Liver (tissue), 9 donors: ENCODE data around the gene SRPK1. TPM values are rescaled to one million over a fixed set of nuclear protein-coding genes. Genes with fewer than 3 reads are reported as not detected.

Source experiments
- DNase-seq: peaks from one replicate; pipeline ENCODE4 v3.0.0-alpha.2; 2017; ENCODE audit warnings: low spot score
- H3K27ac ChIP-seq, 2 donors: one replicate each; pipeline ENCODE4 v1.7.0; 2013; ENCODE audit warnings: inconsistent platforms in 2 of 2, low read length in 2 of 2, control low read depth in 1 of 2, low read depth in 1 of 2, mild to moderate bottlenecking in 1 of 2
- H3K27me3 ChIP-seq, 4 donors: one replicate each; pipeline versions ENCODE4 v1.6.1 to v1.7.0; 2013; ENCODE audit warnings: low read length in 3 of 4, inconsistent platforms in 1 of 4, mild to moderate bottlenecking in 1 of 4, moderate library complexity in 1 of 4; ENCODE audit not compliant: control insufficient read depth in 4 of 4, insufficient read depth in 4 of 4
- H3K36me3 ChIP-seq, 4 donors: one replicate each; pipeline versions ENCODE4 v1.6.1 to v1.7.0; 2013; ENCODE audit warnings: low read length in 3 of 4, mild to moderate bottlenecking in 3 of 4, low read depth in 1 of 4, moderate library complexity in 1 of 4; ENCODE audit not compliant: control insufficient read depth in 4 of 4, insufficient read depth in 3 of 4
- H3K4me1 ChIP-seq, 4 donors: one replicate each; pipeline versions ENCODE4 v1.6.1 to v1.7.0; 2013; ENCODE audit warnings: low read length in 3 of 4, mild to moderate bottlenecking in 3 of 4, moderate library complexity in 1 of 4; ENCODE audit not compliant: control insufficient read depth in 4 of 4, insufficient read depth in 4 of 4
- H3K4me3 ChIP-seq, 3 donors: one replicate each; pipeline versions ENCODE4 v1.6.1 to v1.7.0; 2013; ENCODE audit warnings: low read length in 3 of 3, control low read depth in 1 of 3, low read depth in 1 of 3, mild to moderate bottlenecking in 1 of 3
- H3K9ac ChIP-seq, 2 donors: one replicate each; pipeline ENCODE4 v1.7.0; 2013; ENCODE audit warnings: low read length in 2 of 2, mild to moderate bottlenecking in 2 of 2, moderate library complexity in 2 of 2, control low read depth in 1 of 2, low read depth in 1 of 2
- H3K9me3 ChIP-seq, 4 donors: one replicate each; pipeline versions ENCODE4 v1.6.1 to v1.7.0; 2013; ENCODE audit warnings: low read length in 3 of 4; ENCODE audit not compliant: control insufficient read depth in 4 of 4
- EGR1 ChIP-seq, 2 donors: IDR thresholded peaks; 2 replicates each; pipeline ENCODE4 v1.6.1; 2016 to 2018; ENCODE audit warnings: antibody characterized with exemption in 2 of 2, low read depth in 2 of 2
- FOXA1 ChIP-seq: IDR thresholded peaks from 2 replicates; pipeline ENCODE4 v1.6.1; 2016; ENCODE audit warnings: antibody characterized with exemption
- FOXA2 ChIP-seq: IDR thresholded peaks from 2 replicates; pipeline ENCODE4 v1.6.1; 2016; ENCODE audit warnings: antibody characterized with exemption
- GABPA ChIP-seq, 2 donors: IDR thresholded peaks in 1 of 2; conservative IDR thresholded peaks in 1 of 2; 2 replicates each; pipeline ENCODE4 v1.6.1; 2016; ENCODE audit warnings: antibody characterized with exemption in 2 of 2, mild to moderate bottlenecking in 1 of 2, moderate library complexity in 1 of 2
- HNF4G ChIP-seq: IDR thresholded peaks from 2 replicates; pipeline ENCODE4 v1.6.1; 2016; ENCODE audit warnings: antibody characterized with exemption
- JUND ChIP-seq, 2 donors: IDR thresholded peaks; 2 replicates each; pipeline ENCODE4 v1.6.1; 2016; ENCODE audit warnings: antibody characterized with exemption in 2 of 2
- MAX ChIP-seq: IDR thresholded peaks from 2 replicates; pipeline ENCODE4 v1.6.1; 2016; ENCODE audit warnings: antibody characterized with exemption
- NR2F2 ChIP-seq: IDR thresholded peaks from 2 replicates; pipeline ENCODE4 v1.6.1; 2016; ENCODE audit warnings: antibody characterized with exemption
- RAD21 ChIP-seq, 2 donors: IDR thresholded peaks; 2 replicates each; pipeline ENCODE4 v1.6.1; 2016; ENCODE audit warnings: antibody characterized with exemption in 2 of 2, mild to moderate bottlenecking in 2 of 2
- RXRA ChIP-seq, 2 donors: IDR thresholded peaks; 2 replicates each; pipeline ENCODE4 v1.6.1; 2017 to 2018; ENCODE audit warnings: antibody characterized with exemption in 2 of 2, mild to moderate bottlenecking in 1 of 2
- SP1 ChIP-seq: IDR thresholded peaks from 2 replicates; pipeline ENCODE4 v1.6.1; 2018; ENCODE audit warnings: antibody characterized with exemption, mild to moderate bottlenecking
- TAF1 ChIP-seq: conservative IDR thresholded peaks from 2 replicates; pipeline ENCODE4 v1.6.1; 2016; ENCODE audit warnings: antibody characterized with exemption, mild to moderate bottlenecking
- YY1 ChIP-seq: IDR thresholded peaks from 2 replicates; pipeline ENCODE4 v1.6.1; 2016; ENCODE audit warnings: antibody characterized with exemption, mild to moderate bottlenecking
- ZBTB33 ChIP-seq: IDR thresholded peaks from 2 replicates; pipeline ENCODE4 v1.6.1; 2016; ENCODE audit warnings: antibody characterized with exemption
- WGBS: extraction: QIAGEN DNeasy Blood & Tissue Kit; methylation state at CpG from one replicate; pipeline ENCODE4 v1.1.7; 2013; 5-methylcytosine and 5-hydroxymethylcytosine counted together
- polyA plus RNA-seq, 2 donors: library from polyadenylated mRNA; stranded (reverse) in 1 of 2; unstranded in 1 of 2; fragments of 200-250 nt in 1 of 2; fragments of >200 nt in 1 of 2; fragmentation: Nextera tagmentation in 1 of 2; extraction: Ambion mirVana in 1 of 2; gene quantifications; one replicate each; pipeline versions ENCODE4 v1.2.1 to v1.2.3, GENCODE V29; 2013 to 2015
- total RNA-seq, 2 donors: library from RNA; depleted of rRNA; stranded (reverse); fragments of >200 nt; gene quantifications; one replicate each; pipeline ENCODE4 v1.2.3, GENCODE V29; 2014
- TF ChIP-seq, protein P1 (sequence below): IDR thresholded peaks from 2 replicates; pipeline ENCODE4 v1.6.1; 2016; ENCODE audit warnings: antibody characterized with exemption
- TF ChIP-seq, protein P2 (sequence below): fragments of 150-350 bp; IDR thresholded peaks from 2 replicates; pipeline ENCODE4 v1.5.1; 2017; ENCODE audit warnings: improper control_type of control experiment, low read depth, low read length; ENCODE audit not compliant: missing input control
- TF ChIP-seq, protein P3 (sequence below): IDR thresholded peaks from 2 replicates; pipeline ENCODE4 v1.6.1; 2016; ENCODE audit warnings: antibody characterized with exemption, mild to moderate bottlenecking
- donor health status: healthy.
- donor health status: healthy.
- donor health status: healthy.
- donor health status: healthy.
- donor health status: healthy.

SRPK1 gene
- total and polyA plus RNA-seq, 4 donors = 11.9 to 41.2 (median 32.9) TPM

DNA sequence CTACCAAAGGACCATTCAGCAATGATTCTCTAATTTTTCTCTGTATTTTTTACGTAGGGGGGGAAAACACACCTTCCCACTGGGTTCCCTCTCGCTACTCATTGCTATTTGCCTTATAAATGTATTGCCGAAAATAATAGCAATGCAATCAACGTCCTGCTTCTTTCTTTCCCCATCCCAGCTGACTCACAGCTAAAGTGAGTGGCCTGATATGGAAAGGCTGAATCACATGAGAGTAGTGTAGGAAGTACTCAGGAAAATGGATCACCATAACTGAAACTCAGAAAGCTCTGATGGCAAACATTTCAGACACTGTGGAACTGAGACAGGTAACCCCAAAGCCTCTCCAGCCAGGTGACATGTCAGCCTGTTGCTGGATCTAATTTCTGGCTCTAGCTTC lies 49.3 kb upstream of the SRPK1 start:
- WGBS = 92% methylated on average over 4 of the region's 4 CpGs
- Histone ChIP-seq H3K4me3 (no peak overlapping the region), H3K9ac (no peak overlapping the region), H3K36me3 (no peaks in the 10 kb centered on the region), H3K4me1 (peaks cover 9 to 14% (median 12%) of the 10 kb centered on the region in 4 donors), H3K27ac (no peak overlapping the region), H3K9me3 (no peaks in the 10 kb centered on the region), H3K27me3 (no peaks in the 10 kb centered on the region)
- no peak for DNase-seq
- TF ChIP-seq YY1 (no peak), RXRA (IDR thresholded peaks at IDR 0.05) (no peak), RAD21 (IDR thresholded peaks at IDR 0.05) (no peak), GABPA (IDR thresholded peaks at IDR 0.05 in 1 of 2, conservative IDR thresholded peaks at IDR 0.05 in 1 of 2) (no peak), HNF4G (no peak), TAF1 (no peak), FOXA2 (no peak), FOXA1 (no peak)
- TF ChIP-seq, protein P1, sequence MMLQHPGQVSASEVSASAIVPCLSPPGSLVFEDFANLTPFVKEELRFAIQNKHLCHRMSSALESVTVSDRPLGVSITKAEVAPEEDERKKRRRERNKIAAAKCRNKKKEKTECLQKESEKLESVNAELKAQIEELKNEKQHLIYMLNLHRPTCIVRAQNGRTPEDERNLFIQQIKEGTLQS = no peak

DNA sequence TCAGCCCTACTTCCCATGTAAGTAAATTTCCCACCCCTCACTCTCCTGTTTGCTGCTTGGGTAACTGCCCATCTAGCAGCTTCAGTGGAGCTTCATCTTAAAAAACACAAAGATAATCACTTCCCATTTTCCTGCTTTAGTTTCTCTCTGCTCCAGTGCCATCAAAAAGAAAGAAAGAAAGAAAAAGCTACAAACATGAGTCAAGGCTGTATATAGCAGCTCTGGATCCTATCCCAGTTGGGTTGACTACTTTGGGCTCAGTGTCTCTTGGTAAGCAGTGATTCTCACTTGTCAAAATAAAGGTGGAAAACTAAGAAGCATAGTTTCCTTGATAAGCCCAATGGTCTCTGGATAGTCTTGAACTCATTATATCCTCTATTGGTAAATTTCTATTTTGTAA lies 48.7 kb upstream of the SRPK1 start:
- DNase-seq = no peak
- no peak overlapping the region for H3K27ac ChIP-seq
- no peaks in the 10 kb centered on the region for H3K27me3 ChIP-seq
- no peak for TF ChIP-seq MAX
- H3K9ac ChIP-seq = no peak overlapping the region
- no peaks in the 10 kb centered on the region for H3K36me3 ChIP-seq
- no peaks in the 10 kb centered on the region for H3K9me3 ChIP-seq
- peaks cover 9 to 14% (median 12%) of the 10 kb centered on the region in 4 donors for H3K4me1 ChIP-seq
- no peak overlapping the region for H3K4me3 ChIP-seq

- Histone ChIP-seq H3K27me3 (no peaks in the 10 kb centered on the region), H3K27ac (no peak overlapping the region), H3K9ac (no peak overlapping the region), H3K4me3 (no peak overlapping the region), H3K36me3 (no peaks in the 10 kb centered on the region), H3K4me1 (peaks cover 6 to 14% (median 12%) of the 10 kb centered on the region in 4 donors), H3K9me3 (no peaks in the 10 kb centered on the region)
- WGBS = 95% methylated on average over 4 of the region's 4 CpGs
- TF ChIP-seq SP1 (no peak), HNF4G (no peak), RAD21 (IDR thresholded peaks at IDR 0.05) (no peak), ZBTB33 (no peak), GABPA (IDR thresholded peaks at IDR 0.05 in 1 of 2, conservative IDR thresholded peaks at IDR 0.05 in 1 of 2) (no peak), NR2F2 (no peak), FOXA1 (no peak), FOXA2 (no peak), TAF1 (no peak), EGR1 (IDR thresholded peaks at IDR 0.05; ENCODE audit: low read depth in 2 of 2) (no peak), MAX (no peak), JUND (IDR thresholded peaks at IDR 0.05) (no peak)
- TF ChIP-seq, protein P2, sequence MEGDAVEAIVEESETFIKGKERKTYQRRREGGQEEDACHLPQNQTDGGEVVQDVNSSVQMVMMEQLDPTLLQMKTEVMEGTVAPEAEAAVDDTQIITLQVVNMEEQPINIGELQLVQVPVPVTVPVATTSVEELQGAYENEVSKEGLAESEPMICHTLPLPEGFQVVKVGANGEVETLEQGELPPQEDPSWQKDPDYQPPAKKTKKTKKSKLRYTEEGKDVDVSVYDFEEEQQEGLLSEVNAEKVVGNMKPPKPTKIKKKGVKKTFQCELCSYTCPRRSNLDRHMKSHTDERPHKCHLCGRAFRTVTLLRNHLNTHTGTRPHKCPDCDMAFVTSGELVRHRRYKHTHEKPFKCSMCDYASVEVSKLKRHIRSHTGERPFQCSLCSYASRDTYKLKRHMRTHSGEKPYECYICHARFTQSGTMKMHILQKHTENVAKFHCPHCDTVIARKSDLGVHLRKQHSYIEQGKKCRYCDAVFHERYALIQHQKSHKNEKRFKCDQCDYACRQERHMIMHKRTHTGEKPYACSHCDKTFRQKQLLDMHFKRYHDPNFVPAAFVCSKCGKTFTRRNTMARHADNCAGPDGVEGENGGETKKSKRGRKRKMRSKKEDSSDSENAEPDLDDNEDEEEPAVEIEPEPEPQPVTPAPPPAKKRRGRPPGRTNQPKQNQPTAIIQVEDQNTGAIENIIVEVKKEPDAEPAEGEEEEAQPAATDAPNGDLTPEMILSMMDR = no peak
- TF ChIP-seq, protein P3, sequence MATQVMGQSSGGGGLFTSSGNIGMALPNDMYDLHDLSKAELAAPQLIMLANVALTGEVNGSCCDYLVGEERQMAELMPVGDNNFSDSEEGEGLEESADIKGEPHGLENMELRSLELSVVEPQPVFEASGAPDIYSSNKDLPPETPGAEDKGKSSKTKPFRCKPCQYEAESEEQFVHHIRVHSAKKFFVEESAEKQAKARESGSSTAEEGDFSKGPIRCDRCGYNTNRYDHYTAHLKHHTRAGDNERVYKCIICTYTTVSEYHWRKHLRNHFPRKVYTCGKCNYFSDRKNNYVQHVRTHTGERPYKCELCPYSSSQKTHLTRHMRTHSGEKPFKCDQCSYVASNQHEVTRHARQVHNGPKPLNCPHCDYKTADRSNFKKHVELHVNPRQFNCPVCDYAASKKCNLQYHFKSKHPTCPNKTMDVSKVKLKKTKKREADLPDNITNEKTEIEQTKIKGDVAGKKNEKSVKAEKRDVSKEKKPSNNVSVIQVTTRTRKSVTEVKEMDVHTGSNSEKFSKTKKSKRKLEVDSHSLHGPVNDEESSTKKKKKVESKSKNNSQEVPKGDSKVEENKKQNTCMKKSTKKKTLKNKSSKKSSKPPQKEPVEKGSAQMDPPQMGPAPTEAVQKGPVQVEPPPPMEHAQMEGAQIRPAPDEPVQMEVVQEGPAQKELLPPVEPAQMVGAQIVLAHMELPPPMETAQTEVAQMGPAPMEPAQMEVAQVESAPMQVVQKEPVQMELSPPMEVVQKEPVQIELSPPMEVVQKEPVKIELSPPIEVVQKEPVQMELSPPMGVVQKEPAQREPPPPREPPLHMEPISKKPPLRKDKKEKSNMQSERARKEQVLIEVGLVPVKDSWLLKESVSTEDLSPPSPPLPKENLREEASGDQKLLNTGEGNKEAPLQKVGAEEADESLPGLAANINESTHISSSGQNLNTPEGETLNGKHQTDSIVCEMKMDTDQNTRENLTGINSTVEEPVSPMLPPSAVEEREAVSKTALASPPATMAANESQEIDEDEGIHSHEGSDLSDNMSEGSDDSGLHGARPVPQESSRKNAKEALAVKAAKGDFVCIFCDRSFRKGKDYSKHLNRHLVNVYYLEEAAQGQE = no peak
- no peak for DNase-seq
Measured at GRCh38 chr6:35968821-35969220, 47.9 kb upstream of the SRPK1 start.
